Measurements from ENCODE around the gene TIGAR.

The TIGAR gene

DNA sequence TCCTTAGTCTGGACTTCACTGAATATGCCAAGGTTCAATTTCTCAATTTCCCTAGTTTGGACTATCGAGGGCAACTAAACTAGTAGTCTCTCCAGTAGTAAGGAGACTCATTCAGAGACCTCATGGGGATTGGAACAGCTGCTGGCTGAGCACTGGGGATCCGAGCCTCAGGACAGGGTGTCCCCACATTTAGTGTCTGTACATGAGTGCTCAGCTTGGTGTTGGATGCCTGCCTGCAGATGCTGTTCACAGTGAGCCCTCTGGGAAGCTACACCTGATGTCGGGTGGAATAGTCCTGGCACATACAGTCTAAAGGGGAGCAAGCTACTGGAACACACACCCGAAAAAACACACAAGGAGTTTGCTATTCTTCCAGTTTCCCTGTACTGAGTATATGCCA lies 59.3 kb downstream of the TIGAR start:
- DNase-seq, result no peak

DNA sequence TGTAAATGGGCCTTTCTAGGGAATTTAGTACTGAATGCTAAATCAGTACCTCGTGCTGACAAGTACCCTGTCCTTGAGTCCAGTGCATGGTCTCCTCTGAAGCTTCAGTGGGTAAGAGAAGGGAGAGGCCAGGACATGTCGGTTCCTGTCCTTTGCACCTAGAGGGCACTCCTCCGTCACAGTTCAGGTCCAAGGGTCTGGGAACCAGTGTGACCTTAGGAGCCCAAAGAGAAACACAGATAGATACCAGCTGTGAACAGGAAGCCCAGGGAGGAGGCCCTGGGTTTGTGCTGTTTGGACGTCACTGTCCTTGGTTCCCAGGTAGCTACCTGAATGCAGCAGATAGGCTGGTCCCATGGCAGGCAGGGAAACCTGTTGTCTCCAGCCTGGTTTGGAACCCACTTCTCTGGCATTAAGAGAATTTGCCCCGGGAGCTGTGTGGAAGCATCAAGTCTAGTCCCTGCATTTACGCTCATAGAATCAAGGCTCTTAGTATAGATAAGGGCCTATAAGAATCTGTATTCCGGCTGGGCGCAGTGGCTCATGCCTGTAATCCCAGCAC lies 62.4 kb downstream of the TIGAR start:
- no peak for DNase-seq

DNA sequence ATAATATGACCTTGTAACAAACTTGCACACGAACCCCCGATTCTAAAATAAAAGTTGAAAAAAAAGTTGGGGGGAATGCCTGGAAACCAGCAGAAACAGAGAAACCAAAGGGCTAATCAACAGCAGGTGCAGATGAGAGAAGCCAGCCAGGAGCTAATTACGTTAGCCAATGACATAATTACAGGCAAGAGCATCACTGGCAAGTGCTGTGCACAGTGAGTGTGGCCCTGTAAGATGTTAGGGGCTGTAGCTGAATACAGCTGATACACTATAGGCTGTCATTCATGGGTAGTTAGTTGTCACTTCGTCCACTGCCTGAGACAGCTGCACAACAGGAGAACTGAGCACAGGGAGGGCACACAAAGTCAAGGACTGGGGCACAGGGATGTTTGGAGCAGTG lies 65.8 kb downstream of the TIGAR start:
- DNase-seq, result no peak

DNA sequence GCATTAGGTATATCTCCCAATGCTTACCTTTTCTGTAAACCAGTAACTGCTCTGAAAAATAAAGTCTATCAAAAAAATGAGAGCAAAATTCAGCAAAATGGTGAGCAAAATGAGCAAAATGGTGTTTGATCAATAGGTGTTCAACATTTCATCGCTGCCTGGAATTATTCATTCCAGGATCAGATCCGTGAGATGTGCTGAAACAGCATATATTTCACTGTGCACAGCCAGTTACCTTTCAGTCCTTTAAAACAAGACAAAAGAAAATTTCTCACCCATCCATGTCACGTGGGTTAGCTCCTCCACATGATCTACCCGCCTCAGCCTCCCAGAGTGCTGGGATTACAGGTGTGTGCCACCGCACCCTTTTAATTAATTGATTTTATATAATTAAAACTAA lies 66.6 kb downstream of the TIGAR start:
- no peak for DNase-seq

DNA sequence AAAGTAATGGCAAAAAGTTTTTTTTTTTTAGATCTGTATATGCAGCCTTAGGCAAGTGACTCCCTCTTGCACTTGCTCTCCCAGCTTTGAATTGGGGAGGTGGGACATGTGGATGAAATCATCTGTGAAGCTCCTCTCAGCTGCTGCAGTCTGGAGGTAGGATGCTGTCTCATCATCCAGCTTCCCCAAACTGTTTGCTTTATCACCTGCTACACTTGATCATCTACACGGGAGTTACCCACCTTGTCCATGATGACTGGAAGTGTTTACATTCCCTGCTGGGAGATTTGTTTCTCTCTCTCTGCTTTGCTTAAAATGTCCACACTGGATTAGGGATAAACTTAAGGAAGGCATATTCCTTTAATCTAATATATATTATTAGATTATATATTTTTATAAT lies 67.0 kb downstream of the TIGAR start:
- DNase-seq, result no peak

DNA sequence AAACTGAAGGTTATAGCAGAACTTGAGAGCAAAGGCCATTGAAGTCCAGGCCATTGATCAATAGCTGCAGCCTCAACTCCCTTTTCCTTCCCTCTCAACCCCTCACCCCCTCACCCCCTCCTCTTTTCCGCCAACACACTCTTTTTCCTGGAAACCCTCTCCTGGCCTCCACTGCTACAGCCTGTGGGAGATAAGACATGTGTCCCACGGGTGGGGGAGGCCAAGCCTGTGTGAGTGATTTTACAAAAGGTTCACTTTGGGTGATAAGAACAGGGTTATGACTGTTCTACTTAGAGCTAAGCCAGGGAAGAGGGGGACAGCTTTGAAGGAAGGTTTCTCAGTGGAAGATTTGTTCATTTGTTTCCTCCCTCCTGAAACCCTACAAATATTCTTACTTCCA lies 67.6 kb downstream of the TIGAR start:
- DNase-seq, result no peak

DNA sequence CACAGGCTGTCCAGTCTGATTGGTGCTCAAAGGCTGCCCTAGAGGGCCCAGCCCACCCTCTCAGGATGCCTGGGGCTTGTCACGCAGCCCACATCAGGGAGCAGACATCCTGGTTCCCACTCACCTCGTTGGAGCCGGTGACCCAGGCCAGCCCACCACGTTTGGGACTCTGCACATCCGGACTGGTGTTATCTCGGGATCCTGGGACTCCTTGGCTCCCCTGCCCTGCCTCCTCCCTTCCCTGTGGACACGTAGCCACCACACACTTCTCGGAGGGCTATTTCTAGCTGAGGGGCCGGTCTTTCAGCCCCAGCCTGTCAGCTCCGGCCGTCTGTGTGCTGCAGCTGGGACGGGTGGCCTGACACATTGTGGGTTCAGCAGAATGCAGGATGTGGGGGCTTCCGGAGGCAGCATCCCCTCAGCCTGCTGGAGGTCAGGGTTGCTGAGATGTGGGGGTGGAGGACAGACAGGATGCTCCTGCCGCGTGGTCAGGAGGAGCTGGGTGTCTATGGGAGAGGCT lies 71.3 kb downstream of the TIGAR start:
- DNase-seq, result no peak

DNA sequence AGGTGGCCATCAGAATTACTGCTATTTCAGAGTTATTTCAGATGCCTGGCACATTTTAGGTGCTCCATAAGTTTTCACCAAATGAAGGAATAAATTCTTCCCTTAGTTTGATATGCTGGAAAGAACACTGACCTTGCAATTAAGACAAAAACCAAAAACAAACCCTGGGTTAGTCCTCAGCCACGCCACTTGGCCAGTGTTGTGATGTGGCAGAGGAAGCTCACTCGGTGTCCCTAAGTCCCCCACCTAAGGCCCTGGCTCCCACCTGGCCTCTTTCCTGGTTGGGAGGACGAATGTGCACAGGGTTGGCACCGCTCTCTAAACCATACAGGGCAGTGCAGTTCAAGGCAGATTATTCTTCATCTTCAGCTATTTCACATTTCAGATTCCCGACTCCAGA lies 72.2 kb downstream of the TIGAR start:
- DNase-seq, result no peak

DNA sequence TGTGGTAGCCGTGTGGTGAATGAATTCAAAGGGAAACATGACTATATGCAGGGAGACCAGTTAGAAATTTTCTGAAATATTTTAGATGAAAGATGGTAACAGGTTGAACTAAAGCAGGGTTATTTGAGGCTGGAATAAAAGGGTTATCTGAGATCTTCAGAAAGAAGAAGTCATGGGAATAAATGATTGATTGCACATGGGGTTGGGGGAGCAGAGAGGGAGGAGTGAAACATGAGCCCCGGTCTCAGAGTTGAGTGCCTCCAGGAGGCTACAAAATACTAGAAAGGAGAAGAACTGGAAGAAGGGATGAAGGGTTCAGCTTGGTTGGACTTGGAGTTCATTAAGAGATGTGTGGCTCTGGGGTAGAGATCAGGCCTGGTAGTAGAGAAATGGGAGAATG lies 74.8 kb downstream of the TIGAR start:
- no peak for DNase-seq

DNA sequence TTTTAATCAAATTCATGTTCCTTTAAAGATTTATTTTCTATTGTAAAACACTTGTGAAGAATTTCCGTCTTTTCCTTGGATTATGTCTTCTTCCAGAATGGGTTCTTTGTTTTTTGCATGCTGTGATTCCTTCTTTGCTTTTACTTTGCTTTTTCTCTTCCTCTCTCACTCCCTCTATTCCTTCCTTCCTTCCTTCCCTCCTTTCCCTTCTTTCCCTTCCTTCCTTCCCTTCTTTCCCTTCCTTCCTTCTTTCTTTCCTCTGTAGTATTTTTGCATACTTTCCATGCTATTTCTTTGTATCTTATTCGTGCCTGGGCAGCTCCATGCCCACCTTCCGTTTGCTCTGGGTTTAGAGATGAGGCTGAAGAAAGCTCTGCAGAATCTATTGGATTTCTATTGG lies 80.1 kb downstream of the TIGAR start:
- DNase-seq, result no peak

DNA sequence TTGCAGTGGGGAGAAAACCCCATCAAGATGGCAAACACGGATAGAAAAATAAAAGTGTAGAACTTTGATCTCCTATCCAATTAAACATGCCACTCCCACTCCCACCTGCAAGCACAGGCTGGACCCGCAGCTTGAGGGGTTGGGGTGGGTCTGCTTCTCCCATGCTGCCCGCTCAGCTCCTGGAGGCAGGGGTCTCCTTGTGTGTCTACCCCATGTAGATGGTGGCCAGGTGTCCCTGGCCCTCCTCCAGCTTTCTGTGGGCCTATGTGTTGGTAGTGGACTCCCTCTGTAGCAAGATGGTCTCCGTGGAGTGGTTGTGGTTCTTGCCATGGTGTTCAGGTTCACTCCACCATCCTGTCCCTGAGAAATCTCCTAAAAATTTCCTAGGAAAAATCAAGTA lies 82.0 kb downstream of the TIGAR start:
- no peak for DNase-seq
